Left ventricle myocardium superior (tissue), 1 donor: ENCODE results near the gene RILPL1. TPM values are rescaled to one million over a fixed set of nuclear protein-coding genes. Genes with fewer than 3 reads are reported as not detected.
A peak's percentile ranks its signal among the peaks of the same experiment; 100 is the strongest.
"Not testable (repeated sequence)": the region's sequence is repeated elsewhere in the genome, so short reads cannot be mapped to it uniquely, and the experiment has no call there.

ENCODE experiments used
- ATAC-seq: fragments of 200-7000 bp; cut with Tn5 transposase; one replicate; pipeline ENCODE4 v1.9.1; 2020; ENCODE audit warnings: mild to moderate bottlenecking, moderate library complexity
- DNase-seq: peaks from one replicate; pipeline ENCODE4 v3.0.0-alpha.2; 2020
- intact Hi-C: fragments of 100-400 bp; cut with micrococcal nuclease; formaldehyde crosslinking; loops from one replicate; pipeline ENCODE4 v1.11.0; 2022
- total RNA-seq: library from RNA; stranded (reverse); fragmentation: NEBNext Ultra II Directional; extraction: Animal tissue kit (Norgen Biotek cat#: 25700); gene quantifications from one replicate; pipeline ENCODE4 v1.2.1, GENCODE V29; 2021
- donor health status: DM: no; HTN: yes; CAD: no; lungs with severe emphysema.

RILPL1 gene
- total RNA-seq, 1 donor from 2014 or later, result 116 TPM

DNA sequence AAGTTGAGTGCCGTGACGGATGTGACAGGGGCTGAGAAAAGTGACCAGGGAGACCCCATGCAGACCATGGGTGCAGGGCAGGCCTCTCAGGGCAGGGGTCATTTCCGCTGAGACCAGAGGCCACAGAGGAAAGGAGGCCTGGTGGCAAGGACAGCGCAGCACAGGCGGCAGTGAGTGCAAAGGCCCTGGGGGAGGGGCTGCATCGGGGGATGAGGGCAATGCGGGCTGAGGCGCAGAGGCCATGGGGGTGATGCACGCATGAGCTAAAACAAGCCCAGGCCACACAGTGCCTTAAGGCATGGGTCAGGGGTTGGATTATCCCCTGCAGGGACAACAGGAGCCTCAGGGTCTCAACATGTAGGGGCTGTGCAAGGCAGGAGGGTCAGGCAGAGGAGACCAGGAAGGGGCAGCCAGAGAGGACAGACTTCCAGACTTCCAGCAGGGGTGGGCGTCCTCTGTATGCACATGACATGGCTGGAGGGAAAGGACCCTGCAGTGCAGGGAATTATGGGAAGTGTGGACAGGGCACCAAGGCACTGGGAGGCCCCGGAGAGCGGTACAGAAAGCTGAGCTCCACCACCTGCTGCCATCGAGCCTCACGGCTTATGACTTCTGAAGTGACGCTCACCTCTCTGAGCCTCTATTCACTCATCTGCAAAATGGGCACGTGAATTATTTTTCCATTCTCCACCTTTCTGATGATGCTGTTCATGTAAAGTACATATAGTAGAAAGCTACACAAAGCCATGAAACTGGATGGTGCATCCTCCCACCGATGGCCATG is 27.3 kb downstream of the RILPL1 start:
- intact Hi-C loops, result no loop called here
- DNase-seq (no peak), ATAC-seq (no peak)

DNA sequence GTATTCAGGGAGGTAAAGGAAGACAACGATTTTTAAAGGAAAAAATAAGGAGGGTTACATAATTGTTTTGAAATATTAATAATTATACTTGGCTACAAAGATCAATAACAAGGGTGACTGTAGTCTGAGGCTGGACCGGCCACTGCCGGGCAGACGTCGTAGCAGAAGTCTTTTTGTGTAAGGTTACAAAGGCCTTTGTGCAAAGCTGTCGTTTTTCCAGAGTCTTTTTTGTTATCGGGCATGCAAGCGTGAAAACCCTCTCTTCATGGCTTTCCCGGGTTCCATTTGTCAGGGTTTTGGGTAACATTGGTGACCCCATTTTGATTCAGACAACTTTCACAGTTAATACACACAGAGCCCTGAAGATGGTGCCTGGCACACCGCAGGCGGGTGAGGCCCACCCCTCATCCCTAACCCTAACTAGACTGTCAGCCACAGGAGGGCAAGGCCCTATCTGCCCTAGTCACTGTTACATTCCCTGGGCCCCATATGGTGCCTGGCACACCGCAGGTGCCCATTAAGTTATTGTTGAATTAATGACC is 31.3 kb downstream of the RILPL1 start:
- DNase-seq (no peak), ATAC-seq (no peak)
- intact Hi-C loops, result no loop called here

DNA sequence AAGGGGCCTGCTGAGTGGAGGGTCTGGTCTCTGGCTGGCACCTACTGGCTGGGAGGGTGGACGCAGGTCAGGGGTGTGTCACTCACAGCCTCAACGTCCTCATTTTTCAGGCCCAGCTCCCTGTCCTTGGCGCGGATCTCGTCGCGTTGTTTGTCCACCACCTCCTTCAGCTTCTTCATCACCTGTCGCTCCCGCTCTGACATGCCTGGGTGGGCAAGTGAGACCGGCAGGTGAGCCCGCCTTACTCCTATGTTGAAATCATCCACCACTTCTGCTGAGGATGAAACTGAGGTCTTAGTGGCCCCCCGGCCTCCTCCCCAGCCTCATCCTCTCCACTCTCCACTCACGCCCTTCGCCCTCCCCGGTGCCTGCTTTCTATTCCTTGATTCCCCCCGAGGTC is 34.2 kb downstream of the RILPL1 start:
- DNase-seq (no peak), ATAC-seq (no peak)
- intact Hi-C loops, result no loop called here

DNA sequence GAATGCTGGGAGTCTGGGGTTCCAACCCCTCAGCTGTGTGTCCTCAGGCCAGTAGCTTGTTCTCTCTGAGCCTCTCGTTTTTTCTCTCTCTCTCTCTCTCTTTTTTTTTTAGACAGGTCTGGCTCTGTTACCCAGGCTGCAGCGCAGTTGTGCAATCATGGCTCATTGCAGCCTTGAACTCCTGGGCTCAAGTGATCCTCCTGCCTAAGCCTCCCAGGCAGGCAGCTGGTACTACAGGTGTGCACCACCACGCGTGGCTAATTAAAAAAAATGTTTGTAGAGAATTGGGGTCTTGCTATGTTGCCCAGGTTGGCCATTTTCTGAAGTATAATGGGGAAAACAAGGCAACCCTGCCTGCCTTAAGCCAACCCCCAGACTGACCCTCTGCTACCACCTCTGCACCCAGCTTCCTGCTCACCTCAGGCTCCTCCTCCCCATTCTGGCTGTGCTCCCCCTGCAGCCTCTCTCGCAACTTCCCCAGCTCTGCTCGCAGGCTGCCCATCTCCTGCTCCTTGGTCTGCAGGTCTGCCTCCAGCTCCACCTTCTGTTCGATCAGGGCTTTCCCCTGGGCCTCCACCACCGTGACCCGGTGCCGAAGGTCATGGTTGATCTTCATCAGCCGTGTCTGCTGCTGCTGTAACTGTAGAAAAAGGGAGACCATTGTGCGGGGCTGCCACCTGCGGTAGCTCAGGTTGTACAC is 35.2 kb downstream of the RILPL1 start:
- DNase-seq (no peak), ATAC-seq (no peak)
- intact Hi-C loops, result no loop called here

DNA sequence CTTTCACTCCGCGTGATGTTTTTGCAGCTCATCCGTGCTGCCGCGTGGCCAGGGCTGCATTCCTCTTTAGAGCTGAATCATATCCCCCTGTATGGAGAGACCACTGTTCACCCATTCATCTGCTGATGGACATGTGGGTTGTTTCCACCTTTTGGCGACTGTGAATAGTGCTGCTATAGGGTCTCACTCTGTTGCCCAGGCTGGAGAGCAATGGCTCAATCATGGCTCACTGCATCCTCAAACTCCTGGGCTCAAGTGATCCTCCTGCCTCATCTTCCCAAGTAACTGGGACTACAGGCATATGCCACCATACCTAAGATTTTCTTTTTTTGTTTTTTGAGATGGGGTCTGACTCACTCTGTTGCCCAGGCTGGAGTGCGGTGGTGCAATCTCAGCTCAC is 36.5 kb downstream of the RILPL1 start:
- intact Hi-C loops, result no loop called here
- DNase-seq (no peak), ATAC-seq (no peak)

DNA sequence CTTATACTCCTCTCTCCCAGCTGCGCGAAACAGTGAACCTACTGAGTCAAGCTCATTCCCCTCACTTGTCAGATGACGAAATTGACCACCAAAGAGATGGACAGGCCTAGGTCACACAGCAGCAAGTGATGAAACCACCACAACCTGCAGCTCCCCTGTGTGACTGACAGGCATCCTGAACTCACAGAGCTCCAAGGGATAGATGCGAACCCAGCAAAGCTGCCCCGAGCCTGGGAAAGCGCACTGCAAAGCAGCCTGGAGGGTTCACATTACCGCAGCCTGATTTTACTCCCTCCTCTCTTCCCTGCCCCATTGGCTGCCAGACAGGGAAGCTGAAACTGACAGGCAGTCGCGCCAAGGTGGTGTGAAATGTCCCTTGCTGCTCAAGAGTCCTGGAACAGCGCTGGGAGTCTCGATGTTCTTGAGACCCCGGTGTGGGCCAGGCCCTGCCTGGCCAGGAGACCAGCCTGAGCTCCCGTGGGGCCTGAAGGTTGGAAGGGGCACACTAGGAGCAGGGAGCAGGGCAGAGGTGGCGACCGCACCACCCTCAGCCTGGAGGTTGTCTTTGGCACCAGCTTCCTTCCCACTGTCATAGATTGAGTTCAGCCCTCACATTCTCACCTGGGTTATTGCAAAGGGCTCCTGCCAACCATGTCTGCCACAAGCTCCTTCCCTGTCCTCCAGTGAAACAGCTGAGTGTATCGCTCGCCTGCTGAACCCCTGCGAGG is 39.2 kb downstream of the RILPL1 start:
- intact Hi-C loops, result no loop called here
- peak; percentile 49 for ATAC-seq
- peak; percentile 56 for DNase-seq

DNA sequence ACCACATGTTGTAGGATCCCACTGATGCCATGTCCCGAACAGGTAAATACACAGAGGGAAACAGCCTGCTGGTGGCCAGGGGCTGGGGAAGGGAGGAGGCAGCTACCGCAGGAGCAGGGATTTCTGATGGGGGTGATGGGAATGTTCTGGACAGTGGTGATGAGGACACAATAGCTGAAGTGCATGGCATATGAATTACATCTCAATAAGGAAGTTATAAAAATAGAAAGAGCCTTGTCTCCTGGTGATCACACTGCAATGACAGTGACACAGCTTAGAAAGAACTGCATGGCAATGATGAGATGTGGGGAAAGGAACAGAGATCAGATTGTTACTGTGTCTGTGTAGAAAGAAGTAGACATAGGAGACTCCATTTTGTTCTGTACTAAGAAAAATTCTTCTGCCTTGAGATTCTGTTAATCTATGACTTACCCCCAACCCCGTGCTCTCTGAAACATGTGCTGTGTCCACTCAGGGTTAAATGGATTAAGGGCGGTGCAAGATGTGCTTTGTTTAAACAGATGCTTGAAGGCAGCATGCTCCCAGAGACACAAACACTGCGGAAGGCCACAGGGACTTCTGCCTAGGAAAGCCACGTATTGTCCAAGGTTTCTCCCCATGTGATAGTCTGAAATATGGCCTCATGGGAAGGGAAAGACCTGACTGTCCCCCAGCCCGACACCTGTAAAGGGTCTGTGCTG is 41.0 kb downstream of the RILPL1 start:
- DNase-seq, intact Hi-C loops: not testable (repeated sequence)
- ATAC-seq, result peak; percentile 71

DNA sequence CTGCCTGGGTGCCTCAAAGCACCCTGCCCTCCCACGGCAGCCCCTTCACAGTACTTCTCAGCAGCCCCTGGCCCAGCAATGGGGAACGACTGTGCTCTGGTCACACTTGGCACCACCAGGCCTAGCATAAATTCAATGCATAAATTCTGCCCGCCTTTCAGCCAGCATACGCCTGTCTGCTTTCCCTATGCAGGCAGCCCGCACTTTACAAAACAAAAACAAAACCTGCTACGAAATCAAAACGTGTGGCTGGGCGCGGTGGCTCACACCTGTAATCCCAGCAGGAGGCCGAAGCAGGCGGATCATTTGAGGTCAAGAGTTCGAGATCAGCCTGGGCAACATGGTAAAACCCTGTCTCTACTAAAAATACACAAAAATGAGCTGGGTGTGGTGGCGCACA is 42.0 kb downstream of the RILPL1 start:
- no peak for DNase-seq
- intact Hi-C loops, result no loop called here
- no peak for ATAC-seq

DNA sequence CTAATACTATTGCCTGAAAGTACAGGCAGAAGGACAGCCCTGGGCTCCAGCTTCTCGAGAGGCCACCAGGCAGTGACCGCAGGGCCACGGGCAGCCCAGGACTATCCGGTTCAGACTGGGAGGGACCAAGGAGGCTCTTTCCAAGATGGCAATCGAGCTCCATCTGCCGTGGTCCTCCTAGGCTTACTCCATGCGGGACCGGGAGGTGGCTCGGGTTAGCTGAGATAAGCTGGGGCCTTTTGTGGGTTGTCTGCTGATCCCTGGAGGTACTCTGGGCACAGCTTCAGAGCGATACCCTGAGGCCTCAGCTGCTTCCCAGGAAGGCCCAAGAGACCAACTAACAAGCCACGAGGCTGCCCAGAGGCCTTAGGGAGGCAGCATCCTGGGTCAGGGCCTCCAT is 42.5 kb downstream of the RILPL1 start:
- DNase-seq (no peak), ATAC-seq (no peak)
- intact Hi-C loops, result no loop called here

DNA sequence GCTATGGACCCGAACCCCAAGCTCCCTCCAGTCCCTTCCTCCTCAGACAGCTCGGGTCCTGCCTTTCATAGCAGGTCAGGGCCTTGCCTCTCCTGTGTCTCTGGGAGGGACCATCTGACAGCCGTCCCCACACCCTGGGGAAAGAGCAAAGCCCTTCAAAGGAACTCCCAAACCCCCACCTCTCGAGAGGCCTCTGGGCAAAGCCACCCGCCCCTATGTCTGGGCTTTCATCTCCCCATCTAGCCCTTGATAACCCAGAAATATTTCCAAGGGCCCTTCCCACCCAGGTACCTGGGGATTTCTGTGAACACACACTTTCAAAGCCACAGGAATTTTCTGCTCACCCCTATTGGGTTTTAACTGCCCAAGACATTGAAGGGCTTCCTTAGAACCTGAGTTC is 43.4 kb downstream of the RILPL1 start:
- ATAC-seq, result no peak
- no peak for DNase-seq
- intact Hi-C loops, result no loop called here

DNA sequence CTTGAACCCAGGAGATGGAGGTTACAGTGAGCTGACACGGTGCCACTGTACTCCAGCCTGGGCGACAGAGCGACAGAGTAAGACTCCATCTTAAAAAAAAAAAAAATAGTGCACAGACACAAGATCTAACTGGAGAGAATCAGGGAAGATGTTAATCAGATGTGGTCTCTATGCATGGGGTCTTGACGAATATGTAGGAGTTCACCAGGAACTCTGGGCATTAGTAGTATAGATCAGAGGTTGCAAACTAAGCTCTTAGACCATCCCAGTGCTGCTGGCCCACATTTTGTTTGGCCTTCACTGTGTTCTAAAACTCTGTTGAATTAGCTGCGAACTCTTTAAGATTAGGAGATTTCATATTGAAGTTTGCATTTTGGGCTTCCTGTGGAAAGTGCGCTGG is 43.9 kb downstream of the RILPL1 start:
- intact Hi-C loops, result no loop called here
- ATAC-seq (no peak), DNase-seq (no peak)

DNA sequence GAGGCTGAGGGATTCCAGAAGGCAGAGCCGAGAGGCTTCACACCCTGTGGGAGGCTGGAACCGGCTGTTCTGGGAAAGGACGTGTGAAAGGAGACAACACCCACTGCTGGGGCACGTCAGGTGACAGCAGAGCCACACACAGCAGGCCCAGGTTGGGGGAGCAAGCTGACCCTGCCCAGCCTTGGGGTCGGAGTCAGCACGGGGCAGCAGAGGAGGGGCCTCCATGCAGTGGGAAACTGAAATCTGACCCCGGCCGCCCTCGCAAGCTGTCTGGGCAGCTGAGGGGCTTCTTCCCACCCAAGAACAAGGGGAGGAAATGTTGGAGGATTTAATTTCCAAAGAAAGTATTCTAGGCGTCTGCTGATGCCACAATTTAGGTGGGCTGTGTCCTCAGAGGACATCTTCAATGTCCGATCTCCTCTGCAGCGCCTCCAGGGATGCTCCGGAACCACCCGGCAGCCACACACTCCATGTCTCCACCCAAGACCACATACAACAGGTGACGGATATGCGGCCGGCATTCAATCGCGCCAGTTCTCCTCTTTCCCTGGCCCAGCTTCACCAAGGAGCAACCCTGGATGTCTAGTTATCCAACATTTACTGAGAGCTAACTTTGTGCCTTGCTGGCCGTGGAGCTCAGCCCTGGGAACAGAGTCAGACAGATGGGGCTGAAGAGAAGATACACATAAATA is 44.8 kb downstream of the RILPL1 start:
- DNase-seq (no peak), ATAC-seq (no peak)
- intact Hi-C loops, result no loop called here

DNA sequence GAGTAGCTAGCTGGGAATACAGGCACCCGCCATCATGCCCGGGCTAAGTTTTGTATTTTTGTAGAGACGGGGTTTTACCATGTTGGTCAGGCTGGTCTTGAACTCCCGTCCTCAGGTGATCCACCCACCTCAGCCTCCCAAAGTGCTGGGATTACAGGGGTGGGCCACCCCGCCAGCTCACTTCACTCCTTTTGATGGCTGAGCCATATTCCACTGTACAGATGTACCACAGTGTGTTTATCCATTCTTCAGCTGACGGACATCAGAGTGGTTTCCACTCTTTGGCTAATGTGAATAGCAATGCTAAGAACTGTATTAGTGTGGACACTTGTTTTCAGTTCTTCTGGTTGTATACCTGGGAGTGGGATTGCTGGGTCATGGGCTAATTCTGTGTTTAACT is 46.1 kb downstream of the RILPL1 start:
- no peak for DNase-seq
- intact Hi-C loops, result no loop called here
- no peak for ATAC-seq

DNA sequence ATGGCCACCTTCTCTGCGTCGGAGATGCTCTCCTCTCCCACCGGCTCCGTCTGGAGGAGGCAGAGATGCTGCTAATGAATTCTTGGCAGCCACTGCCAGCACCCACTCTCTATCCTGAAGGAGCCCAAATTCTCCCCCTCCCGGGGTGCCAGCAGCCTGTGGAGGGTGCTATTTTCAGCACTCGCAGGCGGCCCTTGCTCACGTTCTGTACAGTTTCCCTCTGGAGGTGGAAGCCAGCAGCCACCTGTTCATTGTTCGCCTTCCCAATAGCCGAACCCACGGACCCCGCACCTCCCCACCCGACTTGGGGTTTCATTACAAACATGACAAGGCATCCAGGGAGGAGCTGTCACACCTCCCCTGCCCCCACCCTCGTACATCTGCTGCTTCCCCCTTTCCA is 47.8 kb downstream of the RILPL1 start:
- intact Hi-C loops, result no loop called here
- ATAC-seq, result no peak
- DNase-seq, result no peak

DNA sequence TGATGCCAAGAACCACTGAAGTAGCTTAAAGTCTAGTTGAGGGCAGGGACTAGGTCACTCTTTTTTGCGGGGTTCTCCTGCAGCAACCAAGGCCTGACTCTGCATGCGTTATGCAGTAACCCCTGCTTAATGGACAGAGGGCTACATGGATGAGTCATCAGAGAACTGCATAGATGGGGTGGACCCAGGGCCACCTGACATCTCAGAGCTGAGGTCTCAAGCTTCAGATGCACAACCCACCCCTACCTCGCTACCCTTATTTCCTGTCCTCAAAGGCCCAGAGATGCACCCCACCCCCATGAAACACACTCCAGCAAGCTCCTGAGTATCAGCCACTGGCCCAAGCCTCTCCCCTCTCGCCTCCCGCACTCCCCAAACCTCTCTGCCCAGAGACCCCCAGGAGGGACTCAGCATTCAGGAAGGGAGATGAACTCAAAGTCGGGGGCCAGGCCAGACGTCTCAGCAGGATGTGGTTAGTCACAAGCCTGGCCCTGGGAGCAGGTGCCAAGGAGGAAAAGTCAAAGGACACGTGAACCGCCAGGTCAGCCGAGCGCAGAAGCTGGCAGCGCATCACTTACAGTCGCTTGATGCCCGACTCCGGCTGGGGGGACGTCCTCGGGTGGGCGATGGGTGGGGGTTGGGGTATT is 49.8 kb downstream of the RILPL1 start:
- DNase-seq (no peak), ATAC-seq (no peak)
- intact Hi-C loops, result no loop called here

DNA sequence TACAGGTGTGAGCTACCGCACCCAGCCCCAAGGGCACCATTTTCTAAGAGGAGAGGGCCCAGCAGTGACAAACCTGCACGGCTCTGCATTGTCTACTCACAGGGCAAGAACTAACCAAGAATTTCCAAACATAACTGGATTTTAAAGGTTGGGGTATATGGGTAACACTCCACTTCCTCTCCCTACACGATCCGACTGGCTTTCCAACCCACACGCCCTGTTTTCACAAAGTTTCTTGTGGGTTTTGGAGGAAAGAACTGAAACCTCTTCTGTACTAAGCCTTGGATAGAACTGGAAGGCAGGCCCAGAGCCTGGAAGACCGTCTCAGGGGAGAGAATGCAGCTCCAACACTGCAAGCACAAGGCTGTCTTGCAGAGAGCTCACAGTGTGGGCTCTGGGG is 50.6 kb downstream of the RILPL1 start:
- DNase-seq (no peak), ATAC-seq (no peak)
- intact Hi-C loops, result no loop called here

DNA sequence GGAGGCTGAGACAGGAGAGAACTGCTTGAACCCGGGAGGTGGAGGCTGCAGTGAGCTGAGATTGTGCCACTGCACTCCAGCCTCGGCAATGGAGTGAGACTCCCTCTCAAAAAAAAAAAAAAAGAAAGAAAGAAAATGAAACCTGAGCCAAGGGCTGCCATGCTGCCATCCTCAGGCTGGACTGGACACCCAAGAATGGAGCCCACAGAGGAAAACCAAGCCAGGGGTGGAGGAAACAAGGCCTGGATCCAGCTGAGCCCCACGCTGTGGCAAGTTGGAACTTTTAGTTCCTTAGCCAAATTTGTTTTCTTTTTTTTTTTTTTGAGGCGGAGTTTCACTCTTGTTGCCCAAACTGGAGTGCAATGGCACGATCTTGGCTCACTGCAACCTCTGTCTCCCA is 52.3 kb downstream of the RILPL1 start:
- intact Hi-C loops, ATAC-seq, DNase-seq: not testable (repeated sequence)

DNA sequence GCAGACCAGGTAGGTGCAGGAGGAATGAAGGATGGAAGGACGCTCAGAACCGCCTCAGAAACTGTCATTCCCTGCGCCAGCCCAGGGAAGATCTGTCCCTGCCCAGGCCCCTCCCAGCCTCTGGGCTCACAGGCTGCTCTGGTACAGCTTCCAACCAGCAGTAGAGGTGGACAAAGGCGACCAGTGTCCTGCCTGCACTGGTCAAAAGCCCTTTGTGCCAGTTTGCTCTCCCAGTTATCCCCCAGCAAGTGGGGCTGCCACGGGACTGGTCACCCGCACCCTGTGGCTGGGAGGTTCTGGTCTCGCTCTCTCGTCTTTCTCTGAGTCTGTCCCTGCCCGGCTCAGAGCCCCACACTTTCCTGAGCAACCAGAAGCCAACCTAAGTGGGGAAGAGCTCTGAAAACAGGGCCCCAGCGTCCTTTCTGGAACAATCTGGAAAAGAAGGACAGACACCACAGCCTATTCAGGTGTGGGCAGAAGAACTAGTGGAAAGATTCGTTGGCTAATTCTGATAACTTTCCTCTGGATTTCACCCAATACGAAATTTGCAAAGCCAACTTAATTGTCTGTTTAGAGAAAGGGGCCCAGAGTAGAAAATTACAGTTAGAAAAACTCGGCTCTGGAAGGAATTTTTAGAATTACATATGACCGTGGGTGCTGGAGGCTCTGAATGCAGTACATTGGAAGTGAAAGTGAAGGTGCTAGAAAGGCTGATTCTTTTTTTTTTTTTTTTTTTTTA is 53.9 kb downstream of the RILPL1 start:
- intact Hi-C loops, result no loop called here
- ATAC-seq (peak; percentile 50), DNase-seq (peak; percentile 40)
